ENCODE results near the gene TBXAS1. TPM values are rescaled to one million over a fixed set of nuclear protein-coding genes. Genes with fewer than 3 reads are reported as not detected.

The TBXAS1 gene
- polyA plus RNA-seq, 2 donors: 5.9 to 10.7 TPM

DNA sequence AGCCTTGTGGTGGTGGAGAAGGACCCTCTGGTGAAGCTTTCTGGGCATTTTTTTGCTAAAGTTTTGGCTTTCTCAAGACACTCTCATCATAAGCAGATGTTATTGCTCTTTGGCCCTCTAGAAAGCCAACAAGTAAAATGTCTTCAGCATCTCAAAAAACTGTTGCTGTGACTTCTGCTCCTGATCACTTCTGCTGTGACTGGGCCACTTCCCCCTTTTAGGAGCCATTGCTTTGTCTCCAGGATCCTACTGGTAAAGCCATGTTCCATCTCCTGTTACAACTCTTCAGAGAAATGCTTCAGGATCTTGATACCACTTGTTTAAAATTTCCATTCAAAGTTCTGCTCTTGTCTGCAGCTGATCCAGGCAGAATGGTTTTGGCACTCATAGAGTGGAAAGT is 222.8 kb downstream of the TBXAS1 start:
- H3K4me1 ChIP-seq (ENCODE audit: control insufficient read depth in 2 of 2, insufficient read depth in 2 of 2, low read length in 1 of 2): peaks cover 4 to 9% of the 10 kb centered on the region in 2 donors
- H3K9me3 ChIP-seq (ENCODE audit: control insufficient read depth in 2 of 2, insufficient read depth in 1 of 2, low read depth in 1 of 2, low read length in 1 of 2): no peaks in the 10 kb centered on the region
- H3K27me3 ChIP-seq (ENCODE audit: control insufficient read depth in 1 of 2, insufficient read depth in 2 of 2, low read length in 2 of 2): no peaks in the 10 kb centered on the region
- H3K36me3 ChIP-seq (ENCODE audit: control insufficient read depth in 2 of 2, insufficient read depth in 2 of 2, low read length in 1 of 2): peaks cover 3 to 8% of the 10 kb centered on the region in 2 donors
- H3K27ac ChIP-seq (ENCODE audit: low read depth in 2 of 2, low read length in 1 of 2): no peak overlapping the region
- H3K4me3 ChIP-seq (ENCODE audit: low read depth in 1 of 2, low read length in 2 of 2): no peak overlapping the region

DNA sequence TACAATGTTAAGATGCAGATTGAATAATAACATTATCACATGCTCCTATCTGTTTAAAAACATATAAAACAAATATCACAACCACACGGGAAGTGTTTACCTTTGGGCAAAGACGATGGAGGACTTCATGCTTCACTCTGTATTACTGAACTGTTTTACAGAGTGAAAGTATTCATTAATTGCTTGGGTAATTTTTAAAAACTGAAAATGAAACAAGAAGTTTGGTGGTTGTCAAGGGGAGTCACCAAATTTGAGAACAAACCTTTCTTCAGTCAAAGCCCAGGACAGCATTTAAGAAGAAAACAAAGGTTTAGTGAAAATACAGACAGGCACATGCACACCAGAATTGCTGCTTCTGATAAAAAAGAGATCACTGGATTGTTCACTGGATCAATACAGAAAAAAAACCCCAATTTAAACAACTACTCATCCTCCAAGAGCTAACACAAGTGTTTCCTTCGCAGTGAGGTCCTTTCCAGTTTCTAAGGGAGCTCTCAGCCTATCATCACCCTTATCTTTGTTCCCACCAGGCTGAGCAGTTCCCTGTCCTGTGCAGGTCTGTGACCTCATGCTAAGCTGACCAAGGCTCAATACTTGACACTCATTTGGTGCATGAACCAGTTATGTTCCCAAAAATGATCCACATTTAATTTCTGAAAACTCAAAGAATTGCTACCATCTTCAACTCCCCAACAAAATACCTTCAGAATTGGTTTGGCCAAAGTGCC is 224.9 kb downstream of the TBXAS1 start:
- Histone ChIP-seq H3K4me3 (ENCODE audit: low read depth in 1 of 2, low read length in 2 of 2) (no peak overlapping the region), H3K27ac (ENCODE audit: low read depth in 2 of 2, low read length in 1 of 2) (no peak overlapping the region), H3K27me3 (ENCODE audit: control insufficient read depth in 1 of 2, insufficient read depth in 2 of 2, low read length in 2 of 2) (no peaks in the 10 kb centered on the region), H3K36me3 (ENCODE audit: control insufficient read depth in 2 of 2, insufficient read depth in 2 of 2, low read length in 1 of 2) (peaks cover 3% of the 10 kb centered on the region in 2 donors), H3K4me1 (ENCODE audit: control insufficient read depth in 2 of 2, insufficient read depth in 2 of 2, low read length in 1 of 2) (peaks cover 4 to 9% of the 10 kb centered on the region in 2 donors), H3K9me3 (ENCODE audit: control insufficient read depth in 2 of 2, insufficient read depth in 1 of 2, low read depth in 1 of 2, low read length in 1 of 2) (no peaks in the 10 kb centered on the region)
- 65 to 78% methylated on average over 3 of the region's 3 CpGs for WGBS, 2 donors

DNA sequence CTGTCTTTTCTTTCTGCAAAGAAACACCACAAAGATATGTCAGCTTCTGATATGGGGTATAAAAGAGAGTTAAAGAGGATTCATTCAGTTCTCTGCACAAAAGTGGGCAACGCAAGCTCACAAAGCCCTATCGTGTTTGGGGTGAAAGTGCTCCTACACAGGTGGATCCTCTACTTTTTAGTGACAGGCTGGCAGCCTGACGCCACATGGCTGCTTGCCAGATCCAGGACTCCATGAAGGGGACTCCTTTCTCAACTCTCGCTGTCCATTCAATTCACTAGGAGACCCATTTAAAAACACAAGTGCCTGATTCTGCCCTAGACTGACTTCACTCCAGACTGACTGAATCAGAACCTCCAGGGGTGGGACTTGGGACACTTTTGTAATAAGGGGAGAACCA is 225.7 kb downstream of the TBXAS1 start:
- no peak overlapping the region for H3K4me3 ChIP-seq (ENCODE audit: low read depth in 1 of 2, low read length in 2 of 2)
- H3K4me1 ChIP-seq (ENCODE audit: control insufficient read depth in 2 of 2, insufficient read depth in 2 of 2, low read length in 1 of 2): peaks cover 2 to 6% of the 10 kb centered on the region in 2 donors
- H3K9me3 ChIP-seq (ENCODE audit: control insufficient read depth in 2 of 2, insufficient read depth in 1 of 2, low read depth in 1 of 2, low read length in 1 of 2): no peaks in the 10 kb centered on the region
- no peak overlapping the region for H3K27ac ChIP-seq (ENCODE audit: low read depth in 2 of 2, low read length in 1 of 2)
- H3K36me3 ChIP-seq (ENCODE audit: control insufficient read depth in 2 of 2, insufficient read depth in 2 of 2, low read length in 1 of 2): peaks cover 3% of the 10 kb centered on the region in 2 donors
- no peaks in the 10 kb centered on the region for H3K27me3 ChIP-seq (ENCODE audit: control insufficient read depth in 1 of 2, insufficient read depth in 2 of 2, low read length in 2 of 2)
- 85 to 90% methylated on average over 4 of the region's 4 CpGs for WGBS, 2 donors

DNA sequence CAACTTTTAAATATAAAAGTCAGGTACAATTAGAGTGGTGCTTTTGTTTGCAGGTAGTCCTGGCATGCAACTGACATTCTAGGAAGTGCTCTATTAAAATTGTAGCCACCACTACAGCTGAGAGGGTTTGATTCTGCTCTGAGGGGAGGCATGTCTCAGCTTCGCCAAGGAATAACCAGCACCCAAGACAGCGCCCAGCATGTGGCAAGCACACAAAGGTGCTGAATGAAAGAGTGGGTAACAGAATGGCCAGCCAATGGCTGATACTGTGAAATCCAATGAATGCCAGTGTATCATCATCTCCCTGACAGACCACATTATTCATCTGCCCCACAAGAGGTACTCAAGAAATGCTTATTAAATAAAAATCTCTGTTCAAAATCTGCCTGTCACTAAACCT is 226.8 kb downstream of the TBXAS1 start:
- peaks cover 0 to 3% of the 10 kb centered on the region in 2 donors for H3K36me3 ChIP-seq (ENCODE audit: control insufficient read depth in 2 of 2, insufficient read depth in 2 of 2, low read length in 1 of 2)
- no peak overlapping the region for H3K4me3 ChIP-seq (ENCODE audit: low read depth in 1 of 2, low read length in 2 of 2)
- H3K27ac ChIP-seq (ENCODE audit: low read depth in 2 of 2, low read length in 1 of 2): no peak overlapping the region
- WGBS, 2 donors: 97 to 100% methylated on average over 2 of the region's 2 CpGs
- H3K27me3 ChIP-seq (ENCODE audit: control insufficient read depth in 1 of 2, insufficient read depth in 2 of 2, low read length in 2 of 2): no peaks in the 10 kb centered on the region
- H3K4me1 ChIP-seq (ENCODE audit: control insufficient read depth in 2 of 2, insufficient read depth in 2 of 2, low read length in 1 of 2): peaks cover 5 to 13% of the 10 kb centered on the region in 2 donors
- H3K9me3 ChIP-seq (ENCODE audit: control insufficient read depth in 2 of 2, insufficient read depth in 1 of 2, low read depth in 1 of 2, low read length in 1 of 2): no peaks in the 10 kb centered on the region

DNA sequence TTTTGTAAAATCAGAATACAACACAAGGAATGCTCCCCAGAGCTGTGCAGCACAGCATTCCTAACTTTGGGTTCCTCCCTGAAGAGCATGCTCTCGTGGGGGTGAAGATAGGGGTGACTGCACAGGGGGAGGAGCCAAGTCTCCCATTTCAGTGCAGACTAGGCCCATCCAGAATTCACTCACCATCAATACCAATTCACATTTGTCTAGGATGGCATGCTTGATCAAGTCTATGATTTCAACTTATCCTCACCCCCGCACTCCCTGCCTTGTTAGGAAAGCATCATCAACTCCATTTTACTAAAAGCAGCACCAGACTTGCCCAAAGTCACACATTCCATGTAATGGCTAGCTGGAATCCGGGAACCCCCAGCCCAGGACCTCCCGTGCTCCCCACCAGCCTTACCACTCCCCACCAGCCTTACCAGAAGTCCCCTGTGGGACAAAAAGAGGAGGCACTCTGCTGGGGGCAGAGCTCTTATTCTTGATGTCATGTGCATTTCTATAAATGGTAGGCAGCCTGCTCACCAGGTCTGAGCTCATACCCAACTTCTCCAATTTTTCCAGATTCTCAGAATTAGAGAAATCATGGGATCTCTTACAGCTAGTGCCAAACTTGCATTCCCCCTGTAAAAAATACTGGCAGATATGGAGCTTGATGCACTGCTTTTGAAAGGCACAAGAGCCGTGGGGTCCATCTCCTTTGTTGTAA is 227.5 kb downstream of the TBXAS1 start:
- WGBS, 2 donors: 83 to 94% methylated on average over 5 of the region's 5 CpGs
- H3K36me3 ChIP-seq (ENCODE audit: control insufficient read depth in 2 of 2, insufficient read depth in 2 of 2, low read length in 1 of 2): peaks cover 0 to 3% of the 10 kb centered on the region in 2 donors
- no peaks in the 10 kb centered on the region for H3K9me3 ChIP-seq (ENCODE audit: control insufficient read depth in 2 of 2, insufficient read depth in 1 of 2, low read depth in 1 of 2, low read length in 1 of 2)
- H3K27ac ChIP-seq (ENCODE audit: low read depth in 2 of 2, low read length in 1 of 2): peak overlapping the region in 1 of 2 donors; percentile 28
- no peaks in the 10 kb centered on the region for H3K27me3 ChIP-seq (ENCODE audit: control insufficient read depth in 1 of 2, insufficient read depth in 2 of 2, low read length in 2 of 2)
- H3K4me1 ChIP-seq (ENCODE audit: control insufficient read depth in 2 of 2, insufficient read depth in 2 of 2, low read length in 1 of 2): peaks cover 5 to 20% of the 10 kb centered on the region in 2 donors
- no peak overlapping the region for H3K4me3 ChIP-seq (ENCODE audit: low read depth in 1 of 2, low read length in 2 of 2)

DNA sequence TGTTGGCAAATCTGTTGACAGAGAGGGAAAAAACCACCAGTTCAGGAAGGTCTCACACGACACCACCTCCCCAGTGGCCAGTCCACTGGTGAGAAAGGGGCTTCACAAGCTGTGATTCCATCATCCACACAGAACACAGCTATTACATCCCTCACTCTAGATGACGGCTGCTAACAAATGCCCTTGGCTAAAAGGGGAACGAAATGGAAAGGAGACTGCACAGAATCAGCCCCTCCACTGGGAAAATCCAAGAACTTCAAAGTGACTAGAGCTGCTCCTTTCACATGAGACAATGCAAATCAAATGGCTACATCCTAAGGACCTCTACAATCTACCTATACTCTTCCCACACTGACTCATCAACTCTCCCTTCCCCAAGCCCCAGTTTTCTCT is 228.1 kb downstream of the TBXAS1 start:
- H3K27ac ChIP-seq (ENCODE audit: low read depth in 2 of 2, low read length in 1 of 2): no peak overlapping the region
- H3K27me3 ChIP-seq (ENCODE audit: control insufficient read depth in 1 of 2, insufficient read depth in 2 of 2, low read length in 2 of 2): no peaks in the 10 kb centered on the region
- peaks cover 5 to 23% of the 10 kb centered on the region in 2 donors for H3K4me1 ChIP-seq (ENCODE audit: control insufficient read depth in 2 of 2, insufficient read depth in 2 of 2, low read length in 1 of 2)
- H3K36me3 ChIP-seq (ENCODE audit: control insufficient read depth in 2 of 2, insufficient read depth in 2 of 2, low read length in 1 of 2): peaks cover 0 to 3% of the 10 kb centered on the region in 2 donors
- no peaks in the 10 kb centered on the region for H3K9me3 ChIP-seq (ENCODE audit: control insufficient read depth in 2 of 2, insufficient read depth in 1 of 2, low read depth in 1 of 2, low read length in 1 of 2)
- whole genome bisulfite sequencing, 2 donors: 86 to 93% methylated on average over 3 of the region's 3 CpGs
- no peak overlapping the region for H3K4me3 ChIP-seq (ENCODE audit: low read depth in 1 of 2, low read length in 2 of 2)

DNA sequence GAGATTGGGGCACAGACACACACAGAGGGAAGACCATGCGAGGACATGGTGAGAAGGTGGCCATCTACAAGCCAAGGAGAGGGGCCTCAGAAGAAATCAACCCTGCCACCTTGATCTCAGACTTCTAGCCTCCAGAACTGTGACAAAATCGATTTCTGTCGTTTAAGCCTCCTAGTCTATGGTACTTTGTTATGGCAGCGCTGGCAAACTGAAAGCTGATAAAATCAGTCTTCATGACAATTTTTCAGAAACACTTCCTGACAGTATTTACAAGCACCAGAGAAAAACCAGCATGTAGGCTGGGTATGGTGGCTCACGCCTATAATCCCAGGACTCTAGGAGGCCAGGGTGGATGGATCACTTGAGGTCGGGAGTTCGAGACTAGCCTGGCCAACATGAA is 229.5 kb downstream of the TBXAS1 start:
- Histone ChIP-seq H3K27ac (ENCODE audit: low read depth in 2 of 2, low read length in 1 of 2) (no peak overlapping the region), H3K27me3 (ENCODE audit: control insufficient read depth in 1 of 2, insufficient read depth in 2 of 2, low read length in 2 of 2) (no peaks in the 10 kb centered on the region), H3K4me3 (ENCODE audit: low read depth in 1 of 2, low read length in 2 of 2) (no peak overlapping the region), H3K36me3 (ENCODE audit: control insufficient read depth in 2 of 2, insufficient read depth in 2 of 2, low read length in 1 of 2) (peaks cover 0 to 3% of the 10 kb centered on the region in 2 donors), H3K9me3 (ENCODE audit: control insufficient read depth in 2 of 2, insufficient read depth in 1 of 2, low read depth in 1 of 2, low read length in 1 of 2) (no peaks in the 10 kb centered on the region), H3K4me1 (ENCODE audit: control insufficient read depth in 2 of 2, insufficient read depth in 2 of 2, low read length in 1 of 2) (peaks cover 5 to 23% of the 10 kb centered on the region in 2 donors)
- 75 to 77% methylated on average over 7 of the region's 7 CpGs for WGBS, 2 donors

DNA sequence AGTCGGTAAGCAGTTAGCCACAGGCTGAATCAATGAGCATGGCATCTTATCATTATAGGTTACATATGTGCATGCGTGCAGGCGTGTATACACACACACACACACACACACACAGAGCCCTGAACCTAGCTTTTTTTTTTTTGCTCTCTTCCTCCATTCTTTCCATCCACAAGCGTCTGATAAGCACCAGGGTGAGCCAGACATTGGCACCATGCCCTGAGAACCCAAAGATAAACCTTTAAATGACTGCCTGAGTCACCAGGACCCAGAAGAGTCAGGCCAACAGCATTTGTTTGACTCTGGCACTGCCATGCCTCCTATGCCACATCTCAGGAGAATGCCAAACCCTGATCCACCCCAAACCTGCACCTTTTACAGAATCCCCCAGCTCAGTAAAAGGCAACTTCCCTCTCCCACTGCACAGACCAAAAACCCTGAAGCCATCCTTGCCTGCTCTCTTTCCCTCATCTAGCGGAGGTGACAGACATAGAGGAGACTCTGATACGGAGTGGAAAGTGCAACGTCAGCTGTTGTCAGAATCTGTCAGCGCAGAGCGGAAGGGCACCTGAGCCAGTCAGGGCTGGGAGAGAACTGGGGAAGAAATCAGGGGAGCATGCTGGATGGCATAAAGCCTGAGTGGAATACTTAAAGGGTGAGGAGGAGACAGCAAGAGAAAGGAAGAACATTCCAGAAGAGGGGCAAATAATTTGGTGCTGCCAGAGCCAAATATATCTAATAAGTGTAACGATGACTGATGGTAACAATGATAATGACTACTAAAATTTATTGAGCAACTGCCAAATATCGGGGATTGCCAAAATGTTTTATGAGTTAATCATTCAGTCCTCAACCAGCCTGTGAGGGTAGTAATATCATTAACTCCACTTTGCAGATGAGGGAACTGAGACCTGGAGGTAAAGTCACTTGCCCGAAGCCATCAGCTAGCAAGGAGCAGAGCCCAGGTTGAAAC is 230.5 kb downstream of the TBXAS1 start:
- WGBS, 2 donors: 56 to 66% methylated on average over 12 of the region's 12 CpGs
- Histone ChIP-seq H3K36me3 (ENCODE audit: control insufficient read depth in 2 of 2, insufficient read depth in 2 of 2, low read length in 1 of 2) (peaks cover 0 to 2% of the 10 kb centered on the region in 2 donors), H3K4me1 (ENCODE audit: control insufficient read depth in 2 of 2, insufficient read depth in 2 of 2, low read length in 1 of 2) (peaks cover 5 to 23% of the 10 kb centered on the region in 2 donors), H3K27me3 (ENCODE audit: control insufficient read depth in 1 of 2, insufficient read depth in 2 of 2, low read length in 2 of 2) (no peaks in the 10 kb centered on the region), H3K27ac (ENCODE audit: low read depth in 2 of 2, low read length in 1 of 2) (peak overlapping the region in 1 of 2 donors; percentile 40), H3K4me3 (ENCODE audit: low read depth in 1 of 2, low read length in 2 of 2) (no peak overlapping the region), H3K9me3 (ENCODE audit: control insufficient read depth in 2 of 2, insufficient read depth in 1 of 2, low read depth in 1 of 2, low read length in 1 of 2) (no peaks in the 10 kb centered on the region)

DNA sequence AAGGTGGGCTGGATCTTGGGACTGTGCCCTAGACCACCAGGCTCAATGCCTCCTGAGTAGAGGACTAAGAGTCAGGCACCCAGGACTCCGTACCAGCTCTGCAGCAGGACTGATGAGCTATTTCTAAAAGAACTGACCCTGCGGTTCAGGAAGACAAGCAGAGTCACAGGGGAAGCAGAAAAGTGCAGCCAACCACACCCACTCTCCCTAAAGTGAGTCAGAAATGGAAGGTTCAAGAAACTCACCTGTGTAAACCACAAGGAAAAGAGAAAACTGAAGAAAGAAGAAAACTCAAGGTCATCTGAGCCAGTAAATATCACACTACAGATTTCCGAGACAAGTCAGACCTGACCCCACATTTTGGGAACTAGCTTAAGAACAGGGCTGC is 231.2 kb downstream of the TBXAS1 start:
- Histone ChIP-seq H3K9me3 (ENCODE audit: control insufficient read depth in 2 of 2, insufficient read depth in 1 of 2, low read depth in 1 of 2, low read length in 1 of 2) (no peaks in the 10 kb centered on the region), H3K4me1 (ENCODE audit: control insufficient read depth in 2 of 2, insufficient read depth in 2 of 2, low read length in 1 of 2) (peaks cover 5 to 23% of the 10 kb centered on the region in 2 donors), H3K27me3 (ENCODE audit: control insufficient read depth in 1 of 2, insufficient read depth in 2 of 2, low read length in 2 of 2) (no peaks in the 10 kb centered on the region), H3K4me3 (ENCODE audit: low read depth in 1 of 2, low read length in 2 of 2) (no peak overlapping the region), H3K27ac (ENCODE audit: low read depth in 2 of 2, low read length in 1 of 2) (no peak overlapping the region), H3K36me3 (ENCODE audit: control insufficient read depth in 2 of 2, insufficient read depth in 2 of 2, low read length in 1 of 2) (peaks cover 0 to 2% of the 10 kb centered on the region in 2 donors)
- WGBS, 2 donors: 70 to 73% methylated on average over 3 of the region's 3 CpGs
